ENCODE data around the gene RNFT2. TPM values are rescaled to one million over a fixed set of nuclear protein-coding genes. Genes with fewer than 3 reads are reported as not detected.
A peak's percentile ranks its signal among the peaks of the same experiment; 100 is the strongest.

RNFT2 gene
- total RNA-seq, 1 donor from 2014 or later = 16.3 TPM

DNA sequence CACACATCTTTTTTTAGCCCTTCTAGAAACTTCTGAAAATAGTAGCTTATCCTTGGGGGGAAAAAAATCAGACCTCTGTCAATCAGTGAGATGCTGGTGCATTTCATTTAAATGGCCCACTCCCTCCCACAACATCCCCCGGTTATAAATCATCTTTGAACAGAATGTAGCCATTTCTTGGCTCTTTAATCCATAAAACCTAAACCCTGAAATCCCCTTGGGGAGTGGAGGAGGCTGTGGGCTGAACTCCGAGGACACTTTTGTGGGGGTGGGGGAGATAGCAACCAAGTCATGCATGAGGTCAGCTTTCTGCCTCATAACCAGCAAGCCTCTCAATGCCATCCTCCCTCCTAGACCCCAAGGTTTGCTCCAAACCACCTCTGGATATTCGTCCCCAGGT is 122.1 kb downstream of the RNFT2 start:
- Histone ChIP-seq H3K36me3 (ENCODE audit: control insufficient read depth, insufficient read depth, low read length) (no peaks in the 10 kb centered on the region), H3K4me3 (ENCODE audit: low read depth, low read length) (no peak overlapping the region), H3K27me3 (ENCODE audit: control insufficient read depth, insufficient read depth, low read length) (peaks cover 19% of the 10 kb centered on the region)
- TF ChIP-seq, protein P1, sequence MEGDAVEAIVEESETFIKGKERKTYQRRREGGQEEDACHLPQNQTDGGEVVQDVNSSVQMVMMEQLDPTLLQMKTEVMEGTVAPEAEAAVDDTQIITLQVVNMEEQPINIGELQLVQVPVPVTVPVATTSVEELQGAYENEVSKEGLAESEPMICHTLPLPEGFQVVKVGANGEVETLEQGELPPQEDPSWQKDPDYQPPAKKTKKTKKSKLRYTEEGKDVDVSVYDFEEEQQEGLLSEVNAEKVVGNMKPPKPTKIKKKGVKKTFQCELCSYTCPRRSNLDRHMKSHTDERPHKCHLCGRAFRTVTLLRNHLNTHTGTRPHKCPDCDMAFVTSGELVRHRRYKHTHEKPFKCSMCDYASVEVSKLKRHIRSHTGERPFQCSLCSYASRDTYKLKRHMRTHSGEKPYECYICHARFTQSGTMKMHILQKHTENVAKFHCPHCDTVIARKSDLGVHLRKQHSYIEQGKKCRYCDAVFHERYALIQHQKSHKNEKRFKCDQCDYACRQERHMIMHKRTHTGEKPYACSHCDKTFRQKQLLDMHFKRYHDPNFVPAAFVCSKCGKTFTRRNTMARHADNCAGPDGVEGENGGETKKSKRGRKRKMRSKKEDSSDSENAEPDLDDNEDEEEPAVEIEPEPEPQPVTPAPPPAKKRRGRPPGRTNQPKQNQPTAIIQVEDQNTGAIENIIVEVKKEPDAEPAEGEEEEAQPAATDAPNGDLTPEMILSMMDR (IDR thresholded peaks at IDR 0.05; ENCODE audit: insufficient read depth, low read length, poor library complexity, severe bottlenecking) = no peak
- no peak for DNase-seq (ENCODE audit: low read depth)

DNA sequence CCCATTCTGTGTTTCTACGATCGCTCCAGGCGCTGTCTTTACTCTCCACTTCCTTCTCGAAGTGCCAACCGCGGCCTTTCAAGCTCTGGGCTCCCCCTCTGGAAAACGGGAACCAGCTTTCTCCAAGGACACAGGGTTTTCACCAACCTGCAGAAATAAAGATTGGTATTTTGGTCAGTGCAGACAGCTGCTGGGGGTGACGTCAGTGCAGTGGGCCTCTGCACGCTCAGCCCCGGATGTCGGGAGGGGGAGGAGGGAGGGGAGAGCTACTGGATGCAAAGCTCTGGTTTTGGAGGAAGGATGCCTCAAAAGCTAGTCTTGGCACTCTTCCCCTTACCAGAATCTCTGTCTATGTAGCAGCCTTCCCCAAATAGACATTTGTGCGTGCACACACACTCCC is 123.2 kb downstream of the RNFT2 start:
- no peak overlapping the region for H3K4me3 ChIP-seq (ENCODE audit: low read depth, low read length)
- DNase-seq (ENCODE audit: low read depth) = no peak
- H3K36me3 ChIP-seq (ENCODE audit: control insufficient read depth, insufficient read depth, low read length) = no peaks in the 10 kb centered on the region

GRCh38 chr12:116862167-116862566 is 124.1 kb downstream of the RNFT2 start:
- Histone ChIP-seq H3K4me3 (ENCODE audit: low read depth, low read length) (no peak overlapping the region), H3K27me3 (ENCODE audit: control insufficient read depth, insufficient read depth, low read length) (peaks cover 19% of the 10 kb centered on the region), H3K36me3 (ENCODE audit: control insufficient read depth, insufficient read depth, low read length) (no peaks in the 10 kb centered on the region)
- DNase-seq (ENCODE audit: low read depth) = no peak
- TF ChIP-seq, protein P1 (IDR thresholded peaks at IDR 0.05; ENCODE audit: insufficient read depth, low read length, poor library complexity, severe bottlenecking) = no peak

More for the DNA sequence above, 123.2 kb downstream of the RNFT2 start:
- H3K27me3 ChIP-seq (ENCODE audit: control insufficient read depth, insufficient read depth, low read length) = peaks cover 19% of the 10 kb centered on the region
- TF ChIP-seq, protein P1 (IDR thresholded peaks at IDR 0.05; ENCODE audit: insufficient read depth, low read length, poor library complexity, severe bottlenecking) = no peak

GRCh38 chr12:116863275-116863767 is 125.2 kb downstream of the RNFT2 start:
- TF ChIP-seq, protein P1 (IDR thresholded peaks at IDR 0.05; ENCODE audit: insufficient read depth, low read length, poor library complexity, severe bottlenecking) = peak; percentile 52
- DNase-seq (ENCODE audit: low read depth) = no peak
- Histone ChIP-seq H3K4me3 (ENCODE audit: low read depth, low read length) (no peak overlapping the region), H3K36me3 (ENCODE audit: control insufficient read depth, insufficient read depth, low read length) (no peaks in the 10 kb centered on the region), H3K27me3 (ENCODE audit: control insufficient read depth, insufficient read depth, low read length) (peaks cover 14% of the 10 kb centered on the region)

DNA sequence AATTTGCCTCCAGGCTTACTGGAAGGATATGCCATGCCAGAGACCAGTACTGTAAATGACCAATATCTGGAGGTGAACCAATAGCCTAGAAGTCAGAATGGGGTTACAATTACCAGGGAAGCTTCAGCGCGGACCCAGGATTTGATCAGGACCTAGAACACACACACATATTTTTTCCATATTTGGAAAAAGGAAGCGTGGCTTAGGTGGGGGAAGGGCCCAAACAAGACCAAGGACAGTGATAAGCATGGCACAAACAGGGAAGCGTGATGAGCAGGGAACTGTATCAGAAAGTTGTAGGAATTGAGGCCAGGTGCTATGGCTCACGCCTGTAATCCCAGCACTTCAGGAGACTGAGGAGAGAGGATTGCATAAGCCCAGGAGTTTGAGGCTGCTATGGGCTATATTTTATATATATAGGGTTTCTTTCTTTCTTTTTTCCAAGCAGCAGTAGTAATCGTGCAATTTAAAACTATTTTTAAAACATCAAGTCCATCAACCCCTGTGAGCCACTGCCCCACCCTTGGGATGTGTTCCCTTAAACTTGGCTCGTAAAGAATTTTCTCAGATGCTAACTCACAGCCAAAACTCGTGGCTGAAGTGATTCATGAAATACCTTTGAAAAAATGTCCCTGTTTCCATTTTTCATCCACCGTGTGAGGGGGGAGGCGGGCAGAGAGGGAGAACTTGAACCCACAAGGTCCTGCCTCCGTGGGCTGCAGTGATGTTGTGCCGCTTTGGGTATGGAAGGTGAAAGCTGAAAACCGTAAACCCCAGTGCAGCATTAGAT is 126.5 kb downstream of the RNFT2 start:
- TF ChIP-seq, protein P1 (IDR thresholded peaks at IDR 0.05; ENCODE audit: insufficient read depth, low read length, poor library complexity, severe bottlenecking) = no peak
- DNase-seq (ENCODE audit: low read depth) = no peak
- Histone ChIP-seq H3K36me3 (ENCODE audit: control insufficient read depth, insufficient read depth, low read length) (no peaks in the 10 kb centered on the region), H3K27me3 (ENCODE audit: control insufficient read depth, insufficient read depth, low read length) (peaks cover 4% of the 10 kb centered on the region), H3K4me3 (ENCODE audit: low read depth, low read length) (no peak overlapping the region)

All from kidney epithelial cell (primary cell).